SK-N-SH (cell line): ENCODE results near the gene VSTM1.

Source experiments
- EP300 ChIP-seq, 2 experiments: IDR thresholded peaks; 2 replicates each; pipeline versions ENCODE4 v1.4.0 to v1.6.1; 2012; ENCODE audit warnings: borderline replicate concordance in 1 of 2, low read depth in 1 of 2, low read length in 1 of 2
- FOXJ3 ChIP-seq: sonication (generic); formaldehyde crosslinking; IDR thresholded peaks from 2 replicates; pipeline ENCODE4 v1.5.1; 2020; ENCODE audit warnings: mild to moderate bottlenecking, missing genetic modification reagents
- POLR2AphosphoS5 ChIP-seq: IDR thresholded peaks from 2 replicates; pipeline ENCODE4 v1.6.1; 2012; ENCODE audit warnings: low read depth, low read length
- RCOR1 ChIP-seq: fragments of 150-350 bp; IDR thresholded peaks from 2 replicates; pipeline ENCODE4 v1.6.1; 2017; ENCODE audit warnings: antibody characterized with exemption, low read length
- TEAD4 ChIP-seq: IDR thresholded peaks from 2 replicates; pipeline ENCODE4 v1.4.0; 2012; ENCODE audit warnings: mild to moderate bottlenecking, borderline replicate concordance; ENCODE audit not compliant: insufficient read depth
- TF ChIP-seq, protein P1 (sequence below): IDR thresholded peaks from 2 replicates; pipeline ENCODE4 v1.4.0; 2012; ENCODE audit warnings: low read depth
- TF ChIP-seq, protein P2 (sequence below): fragments of 200-600 bp; sonication (generic); IDR thresholded peaks from 2 replicates; pipeline ENCODE4 v1.6.1; 2017; ENCODE audit warnings: antibody characterized with exemption, mild to moderate bottlenecking, moderate library complexity
- TF ChIP-seq, protein P3 (sequence below): IDR thresholded peaks from 2 replicates; pipeline ENCODE4 v1.4.0; 2012; ENCODE audit warnings: low read depth, borderline replicate concordance
- TF ChIP-seq, protein P4 (sequence below): fragments of 150-350 bp; IDR thresholded peaks from 2 replicates; pipeline ENCODE4 v1.6.1; 2017; ENCODE audit warnings: antibody characterized with exemption, low read length, low read depth, borderline replicate concordance

DNA sequence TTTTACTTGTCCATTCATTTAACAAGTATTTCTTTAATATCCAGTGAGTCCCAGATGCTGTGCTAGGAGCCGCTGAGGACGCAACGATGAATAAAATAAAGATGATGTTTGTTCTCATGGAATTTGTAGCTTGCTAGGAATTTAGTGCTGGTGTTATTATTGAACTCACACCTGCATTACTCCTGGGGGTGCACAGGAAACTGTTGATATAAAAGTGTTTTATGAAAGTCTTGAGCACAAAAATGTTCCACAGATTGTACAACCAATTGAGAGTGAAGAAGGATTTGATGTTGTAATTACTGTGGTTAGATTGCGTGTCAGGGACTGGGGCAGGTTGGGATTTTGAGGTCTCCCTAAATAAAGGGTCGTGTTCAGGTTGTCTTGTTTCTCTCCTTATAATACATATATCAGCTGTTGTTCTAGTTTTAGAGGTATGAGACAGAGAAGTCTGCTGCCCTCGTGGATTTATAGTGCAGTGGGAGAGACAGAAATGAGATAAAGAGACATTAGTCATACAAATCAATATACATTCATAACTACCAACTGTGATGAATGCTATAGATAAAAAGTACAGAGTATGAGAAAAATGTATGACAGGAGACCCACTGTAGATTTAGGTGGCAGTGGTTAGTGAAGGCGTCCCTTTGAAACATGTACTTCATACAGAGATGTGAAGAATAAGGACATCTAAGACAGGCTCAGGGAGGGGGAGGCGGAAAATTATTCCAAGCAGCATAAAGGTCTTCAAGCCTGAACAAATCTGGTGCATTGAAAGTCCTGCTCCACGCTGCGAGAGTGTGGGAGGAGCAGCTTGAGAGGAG lies 61.0 kb downstream of the VSTM1 start:
- TF ChIP-seq POLR2AphosphoS5 (no peak), TEAD4 (no peak), RCOR1 (no peak), FOXJ3 (CRISPR knock-in tag) (no peak), EP300 (IDR thresholded peaks at IDR 0.05; ENCODE audit: borderline replicate concordance in 1 of 2, low read depth in 1 of 2, low read length in 1 of 2) (no peak)
- TF ChIP-seq, protein P1, sequence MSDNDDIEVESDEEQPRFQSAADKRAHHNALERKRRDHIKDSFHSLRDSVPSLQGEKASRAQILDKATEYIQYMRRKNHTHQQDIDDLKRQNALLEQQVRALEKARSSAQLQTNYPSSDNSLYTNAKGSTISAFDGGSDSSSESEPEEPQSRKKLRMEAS = no peak
- TF ChIP-seq, protein P2, sequence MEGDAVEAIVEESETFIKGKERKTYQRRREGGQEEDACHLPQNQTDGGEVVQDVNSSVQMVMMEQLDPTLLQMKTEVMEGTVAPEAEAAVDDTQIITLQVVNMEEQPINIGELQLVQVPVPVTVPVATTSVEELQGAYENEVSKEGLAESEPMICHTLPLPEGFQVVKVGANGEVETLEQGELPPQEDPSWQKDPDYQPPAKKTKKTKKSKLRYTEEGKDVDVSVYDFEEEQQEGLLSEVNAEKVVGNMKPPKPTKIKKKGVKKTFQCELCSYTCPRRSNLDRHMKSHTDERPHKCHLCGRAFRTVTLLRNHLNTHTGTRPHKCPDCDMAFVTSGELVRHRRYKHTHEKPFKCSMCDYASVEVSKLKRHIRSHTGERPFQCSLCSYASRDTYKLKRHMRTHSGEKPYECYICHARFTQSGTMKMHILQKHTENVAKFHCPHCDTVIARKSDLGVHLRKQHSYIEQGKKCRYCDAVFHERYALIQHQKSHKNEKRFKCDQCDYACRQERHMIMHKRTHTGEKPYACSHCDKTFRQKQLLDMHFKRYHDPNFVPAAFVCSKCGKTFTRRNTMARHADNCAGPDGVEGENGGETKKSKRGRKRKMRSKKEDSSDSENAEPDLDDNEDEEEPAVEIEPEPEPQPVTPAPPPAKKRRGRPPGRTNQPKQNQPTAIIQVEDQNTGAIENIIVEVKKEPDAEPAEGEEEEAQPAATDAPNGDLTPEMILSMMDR = no peak
- TF ChIP-seq, protein P3, sequence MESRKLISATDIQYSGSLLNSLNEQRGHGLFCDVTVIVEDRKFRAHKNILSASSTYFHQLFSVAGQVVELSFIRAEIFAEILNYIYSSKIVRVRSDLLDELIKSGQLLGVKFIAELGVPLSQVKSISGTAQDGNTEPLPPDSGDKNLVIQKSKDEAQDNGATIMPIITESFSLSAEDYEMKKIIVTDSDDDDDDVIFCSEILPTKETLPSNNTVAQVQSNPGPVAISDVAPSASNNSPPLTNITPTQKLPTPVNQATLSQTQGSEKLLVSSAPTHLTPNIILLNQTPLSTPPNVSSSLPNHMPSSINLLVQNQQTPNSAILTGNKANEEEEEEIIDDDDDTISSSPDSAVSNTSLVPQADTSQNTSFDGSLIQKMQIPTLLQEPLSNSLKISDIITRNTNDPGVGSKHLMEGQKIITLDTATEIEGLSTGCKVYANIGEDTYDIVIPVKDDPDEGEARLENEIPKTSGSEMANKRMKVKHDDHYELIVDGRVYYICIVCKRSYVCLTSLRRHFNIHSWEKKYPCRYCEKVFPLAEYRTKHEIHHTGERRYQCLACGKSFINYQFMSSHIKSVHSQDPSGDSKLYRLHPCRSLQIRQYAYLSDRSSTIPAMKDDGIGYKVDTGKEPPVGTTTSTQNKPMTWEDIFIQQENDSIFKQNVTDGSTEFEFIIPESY = no peak
- TF ChIP-seq, protein P4, sequence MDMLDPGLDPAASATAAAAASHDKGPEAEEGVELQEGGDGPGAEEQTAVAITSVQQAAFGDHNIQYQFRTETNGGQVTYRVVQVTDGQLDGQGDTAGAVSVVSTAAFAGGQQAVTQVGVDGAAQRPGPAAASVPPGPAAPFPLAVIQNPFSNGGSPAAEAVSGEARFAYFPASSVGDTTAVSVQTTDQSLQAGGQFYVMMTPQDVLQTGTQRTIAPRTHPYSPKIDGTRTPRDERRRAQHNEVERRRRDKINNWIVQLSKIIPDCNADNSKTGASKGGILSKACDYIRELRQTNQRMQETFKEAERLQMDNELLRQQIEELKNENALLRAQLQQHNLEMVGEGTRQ = no peak
